H9 (cell line): Measurements from ENCODE around the gene OTUB1. TPM values are rescaled to one million over a fixed set of nuclear protein-coding genes. Genes with fewer than 3 reads are reported as not detected.

Experiments
- DNase-seq: peaks from one replicate; pipeline ENCODE4 v3.0.0-alpha.2; 2017
- H2AFZ ChIP-seq: one replicate; pipeline ENCODE4 v1.6.1; 2013; ENCODE audit warnings: mild to moderate bottlenecking, low read length, control low read depth, moderate library complexity
- H2AK5ac ChIP-seq: 2 replicates; pipeline ENCODE4 v1.6.1; 2013; ENCODE audit warnings: low read length, control low read depth, mixed read lengths; ENCODE audit not compliant: insufficient read length
- H2BK120ac ChIP-seq: one replicate; pipeline ENCODE4 v1.6.1; 2013; ENCODE audit warnings: low read depth, mild to moderate bottlenecking, low read length, control low read depth, inconsistent platforms; ENCODE audit not compliant: poor library complexity, severe bottlenecking
- H2BK12ac ChIP-seq: 2 replicates; pipeline ENCODE4 v1.6.1; 2013; ENCODE audit warnings: low read length, control low read depth, mixed read lengths, low read depth; ENCODE audit not compliant: insufficient read length
- H2BK15ac ChIP-seq: 2 replicates; pipeline ENCODE4 v1.6.1; 2013; ENCODE audit warnings: low read depth, low read length, control low read depth
- H2BK20ac ChIP-seq: one replicate; pipeline ENCODE4 v1.6.1; 2013; ENCODE audit warnings: low read depth, mild to moderate bottlenecking, low read length, control low read depth, inconsistent platforms; ENCODE audit not compliant: poor library complexity, severe bottlenecking
- H2BK5ac ChIP-seq: 2 replicates; pipeline ENCODE4 v1.6.1; 2013; ENCODE audit warnings: low read length, control low read depth, mixed read lengths; ENCODE audit not compliant: insufficient read length
- H3K14ac ChIP-seq: 2 replicates; pipeline ENCODE4 v1.6.1; 2013; ENCODE audit warnings: low read length, control low read depth; ENCODE audit not compliant: insufficient read depth
- H3K18ac ChIP-seq: 2 replicates; pipeline ENCODE4 v1.6.1; 2013; ENCODE audit warnings: low read depth, mild to moderate bottlenecking, mixed read lengths, low read length, control low read depth; ENCODE audit not compliant: insufficient read length
- H3K23ac ChIP-seq: 2 replicates; pipeline ENCODE4 v1.6.1; 2013; ENCODE audit warnings: low read length, control low read depth, mixed read lengths, low read depth; ENCODE audit not compliant: insufficient read length
- H3K23me2 ChIP-seq: 2 replicates; pipeline ENCODE4 v1.6.1; 2013; ENCODE audit warnings: low read depth, mild to moderate bottlenecking, mixed read lengths, low read length, control low read depth; ENCODE audit not compliant: insufficient read length, poor library complexity, severe bottlenecking
- H3K27ac ChIP-seq: 2 replicates; pipeline ENCODE4 v1.5.1; 2013; ENCODE audit warnings: low read length, control low read depth, mixed read lengths, low read depth; ENCODE audit not compliant: insufficient read length
- H3K27me3 ChIP-seq: 2 replicates; pipeline ENCODE4 v1.6.1; 2013; ENCODE audit warnings: low read length, control low read depth, inconsistent platforms; ENCODE audit not compliant: insufficient read depth
- H3K4ac ChIP-seq: 2 replicates; pipeline ENCODE4 v1.6.1; 2013; ENCODE audit warnings: low read depth, mild to moderate bottlenecking, control low read depth, inconsistent platforms, low read length, moderate library complexity
- H3K4me1 ChIP-seq: 2 replicates; pipeline ENCODE4 v1.6.1; 2013; ENCODE audit warnings: low read length, control low read depth, inconsistent platforms; ENCODE audit not compliant: insufficient read depth
- H3K4me2 ChIP-seq: 2 replicates; pipeline ENCODE4 v1.6.1; 2013; ENCODE audit warnings: low read length, control low read depth, mixed read lengths; ENCODE audit not compliant: insufficient read length, insufficient read depth
- H3K56ac ChIP-seq: 2 replicates; pipeline ENCODE4 v1.6.1; 2013; ENCODE audit warnings: low read depth, mild to moderate bottlenecking, mixed read lengths, low read length, control low read depth; ENCODE audit not compliant: insufficient read length
- H3K79me1 ChIP-seq: 2 replicates; pipeline ENCODE4 v1.6.1; 2013; ENCODE audit warnings: low read depth, mild to moderate bottlenecking, moderate library complexity, low read length, control low read depth, inconsistent platforms; ENCODE audit not compliant: insufficient read depth, poor library complexity, severe bottlenecking
- H3K79me2 ChIP-seq: 2 replicates; pipeline ENCODE4 v1.6.1; 2013; ENCODE audit warnings: low read length, control low read depth, inconsistent platforms; ENCODE audit not compliant: insufficient read depth
- H3K9ac ChIP-seq: 2 replicates; pipeline ENCODE4 v1.6.1; 2013; ENCODE audit warnings: low read length, control low read depth, mixed read lengths; ENCODE audit not compliant: insufficient read length; ENCODE audit errors: extremely low read depth
- H3K9me3 ChIP-seq: one replicate; pipeline ENCODE4 v1.6.1; 2013; ENCODE audit warnings: low read depth, low read length, inconsistent platforms; ENCODE audit not compliant: control insufficient read depth
- H3T11ph ChIP-seq: one replicate; pipeline ENCODE4 v1.6.1; 2013; ENCODE audit warnings: mild to moderate bottlenecking, low read length, control low read depth, inconsistent platforms
- H4K20me1 ChIP-seq: one replicate; pipeline ENCODE4 v1.6.1; 2013; ENCODE audit not compliant: control insufficient read depth, insufficient read length, insufficient read depth
- H4K5ac ChIP-seq: 2 replicates; pipeline ENCODE4 v1.6.1; 2013; ENCODE audit warnings: low read depth, mild to moderate bottlenecking, mixed read lengths, low read length, control low read depth; ENCODE audit not compliant: insufficient read length
- H4K8ac ChIP-seq: replicated peaks from 2 replicates; pipeline ENCODE4 v1.6.1; 2013; ENCODE audit warnings: low read length, control low read depth, mixed read lengths, low read depth; ENCODE audit not compliant: insufficient read length
- H4K91ac ChIP-seq: 2 replicates; pipeline ENCODE4 v1.6.1; 2013; ENCODE audit warnings: low read depth, mild to moderate bottlenecking, moderate library complexity, mixed read lengths, low read length, control low read depth; ENCODE audit not compliant: insufficient read length
- H3K27ac Mint-ChIP-seq, 3 experiments: 2 replicates in 2 of 3; 3 replicates in 1 of 3; pipeline ENCODE4 v1.8.0; 2020 to 2021; ENCODE audit warnings: mixed read lengths in 3 of 3, mild to moderate bottlenecking in 1 of 3, moderate library complexity in 1 of 3
- H3K27me3 Mint-ChIP-seq: 2 replicates; pipeline ENCODE4 v1.8.0; 2021; ENCODE audit warnings: low read depth, mild to moderate bottlenecking, moderate library complexity, mixed read lengths
- H3K36me3 Mint-ChIP-seq, 3 experiments: 2 replicates in 2 of 3; 3 replicates in 1 of 3; pipeline ENCODE4 v1.8.0; 2020 to 2021; ENCODE audit warnings: low read depth in 3 of 3, mixed read lengths in 3 of 3; ENCODE audit not compliant: insufficient read depth in 1 of 3
- H3K4me1 Mint-ChIP-seq, 2 experiments: 2 replicates each; pipeline ENCODE4 v1.8.0; 2020; ENCODE audit warnings: mixed read lengths in 2 of 2
- H3K4me3 Mint-ChIP-seq, 2 experiments: 2 replicates in 1 of 2; 3 replicates in 1 of 2; pipeline ENCODE4 v1.8.0; 2020 to 2021; ENCODE audit warnings: mild to moderate bottlenecking in 2 of 2, mixed read lengths in 2 of 2, moderate library complexity in 1 of 2
- H3K9me3 Mint-ChIP-seq, 2 experiments: 2 replicates in 1 of 2; 3 replicates in 1 of 2; pipeline ENCODE4 v1.8.0; 2020; ENCODE audit warnings: mild to moderate bottlenecking in 2 of 2, mixed read lengths in 2 of 2, moderate library complexity in 1 of 2
- WGBS: extraction: QIAGEN DNeasy Blood & Tissue Kit; methylation state at CpG from one replicate; pipeline ENCODE4 v1.1.7; 2013; ENCODE audit warnings: missing lambda C conversion rate, low lambda C conversion rate, mixed read lengths; ENCODE audit not compliant: insufficient read length; ENCODE audit errors: extremely low coverage; 5-methylcytosine and 5-hydroxymethylcytosine counted together
- total RNA-seq: library from RNA; stranded (reverse); gene quantifications from 2 replicates; pipeline ENCODE4 v1.2.1, GENCODE V29; 2021
- TF ChIP-seq, protein P1 (sequence below): fragments of 200-600 bp; sonication (generic); conservative IDR thresholded peaks from 3 replicates; pipeline ENCODE4 v1.8.0; 2021; ENCODE audit warnings: antibody characterized with exemption, mild to moderate bottlenecking

Gene OTUB1
- total RNA-seq, 1 experiment from 2014 or later, result 114 TPM

- Histone ChIP-seq H2BK5ac (no peak overlapping the region), H3K4me2 (no peak overlapping the region), H3T11ph (no peak overlapping the region), H2AK5ac (no peak overlapping the region), H4K5ac (no peak overlapping the region), H2BK12ac (no peak overlapping the region), H3K18ac (no peak overlapping the region), H2BK120ac (no peak overlapping the region), H3K79me2 (no peaks in the 10 kb centered on the region), H3K56ac (no peak overlapping the region), H3K27me3 (peaks cover 32% of the 10 kb centered on the region), H3K9ac (no peak overlapping the region), H4K20me1 (peaks cover 2% of the 10 kb centered on the region), H3K4ac (no peak overlapping the region), H2AFZ (no peak overlapping the region), H3K9me3 (no peaks in the 10 kb centered on the region), H3K23ac (no peak overlapping the region), H3K27ac (no peak overlapping the region), H2BK15ac (no peak overlapping the region), H4K8ac (no peak overlapping the region), H3K79me1 (no peaks in the 10 kb centered on the region), H3K4me1 (no peaks in the 10 kb centered on the region), H3K23me2 (peaks cover 8% of the 10 kb centered on the region), H3K14ac (no peak overlapping the region), H2BK20ac (no peak overlapping the region), H4K91ac (no peak overlapping the region)
- no peak overlapping the region for H3K4me3 Mint-ChIP-seq
- DNase-seq, result peak; percentile 72
- H3K27ac Mint-ChIP-seq, result no peak overlapping the region
- H3K9me3 Mint-ChIP-seq, result no peaks in the 10 kb centered on the region; a peak in 1 of 5 replicates
- H3K4me1 Mint-ChIP-seq, result peaks cover 5 to 12% of the 10 kb centered on the region in 2 experiments
- H3K27me3 Mint-ChIP-seq, result peaks cover 92% of the 10 kb centered on the region
- H3K36me3 Mint-ChIP-seq, result no peaks in the 10 kb centered on the region; a peak in 1 of 7 replicates
- TF ChIP-seq, protein P1, sequence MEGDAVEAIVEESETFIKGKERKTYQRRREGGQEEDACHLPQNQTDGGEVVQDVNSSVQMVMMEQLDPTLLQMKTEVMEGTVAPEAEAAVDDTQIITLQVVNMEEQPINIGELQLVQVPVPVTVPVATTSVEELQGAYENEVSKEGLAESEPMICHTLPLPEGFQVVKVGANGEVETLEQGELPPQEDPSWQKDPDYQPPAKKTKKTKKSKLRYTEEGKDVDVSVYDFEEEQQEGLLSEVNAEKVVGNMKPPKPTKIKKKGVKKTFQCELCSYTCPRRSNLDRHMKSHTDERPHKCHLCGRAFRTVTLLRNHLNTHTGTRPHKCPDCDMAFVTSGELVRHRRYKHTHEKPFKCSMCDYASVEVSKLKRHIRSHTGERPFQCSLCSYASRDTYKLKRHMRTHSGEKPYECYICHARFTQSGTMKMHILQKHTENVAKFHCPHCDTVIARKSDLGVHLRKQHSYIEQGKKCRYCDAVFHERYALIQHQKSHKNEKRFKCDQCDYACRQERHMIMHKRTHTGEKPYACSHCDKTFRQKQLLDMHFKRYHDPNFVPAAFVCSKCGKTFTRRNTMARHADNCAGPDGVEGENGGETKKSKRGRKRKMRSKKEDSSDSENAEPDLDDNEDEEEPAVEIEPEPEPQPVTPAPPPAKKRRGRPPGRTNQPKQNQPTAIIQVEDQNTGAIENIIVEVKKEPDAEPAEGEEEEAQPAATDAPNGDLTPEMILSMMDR, result peak; percentile 80
- WGBS, result no CpG with 5 or more reads among the region's 20 CpGs
These were observed 54.6 kb downstream of the OTUB1 start for GRCh38 chr11:64040684-64041322.
